Neutrophil (primary cell): ENCODE results near the gene KLHL5.

Experiments used
- H3K27ac ChIP-seq: fragments of 200-600 bp; sonication (generic); 2 replicates; pipeline ENCODE4 v1.5.1; 2016; ENCODE audit warnings: mild to moderate bottlenecking, moderate library complexity
- H3K27me3 ChIP-seq: fragments of 200-600 bp; sonication (generic); 2 replicates; pipeline ENCODE4 v1.6.0; 2016; ENCODE audit warnings: mild to moderate bottlenecking
- H3K36me3 ChIP-seq: fragments of 200-600 bp; sonication (generic); 2 replicates; pipeline ENCODE4 v1.5.1; 2017
- H3K4me1 ChIP-seq, 2 experiments: fragments of 200-600 bp in 1 of 2; sonication (generic) in 1 of 2; 1 replicate in 1 of 2; 2 replicates in 1 of 2; pipeline versions ENCODE4 v1.5.1 to v1.6.1; 2013 to 2016; ENCODE audit warnings: low read depth in 1 of 2, low read length in 1 of 2, mild to moderate bottlenecking in 1 of 2, moderate library complexity in 1 of 2; ENCODE audit not compliant: control insufficient read depth in 1 of 2, insufficient read depth in 1 of 2
- H3K4me3 ChIP-seq, 2 experiments: fragments of 200-600 bp in 1 of 2; sonication (generic) in 1 of 2; 1 replicate in 1 of 2; 2 replicates in 1 of 2; pipeline ENCODE4 v1.5.1; 2013 to 2016; ENCODE audit warnings: low read depth in 1 of 2, low read length in 1 of 2, mild to moderate bottlenecking in 1 of 2, moderate library complexity in 1 of 2
- H3K9me3 ChIP-seq: fragments of 200-600 bp; sonication (generic); 2 replicates; pipeline ENCODE4 v1.5.1; 2016
- TF ChIP-seq, protein P1 (sequence below): fragments of 200-600 bp; sonication (generic); IDR thresholded peaks from 2 replicates; pipeline ENCODE4 v1.5.1; 2016; ENCODE audit warnings: antibody characterized with exemption

Gene KLHL5

DNA sequence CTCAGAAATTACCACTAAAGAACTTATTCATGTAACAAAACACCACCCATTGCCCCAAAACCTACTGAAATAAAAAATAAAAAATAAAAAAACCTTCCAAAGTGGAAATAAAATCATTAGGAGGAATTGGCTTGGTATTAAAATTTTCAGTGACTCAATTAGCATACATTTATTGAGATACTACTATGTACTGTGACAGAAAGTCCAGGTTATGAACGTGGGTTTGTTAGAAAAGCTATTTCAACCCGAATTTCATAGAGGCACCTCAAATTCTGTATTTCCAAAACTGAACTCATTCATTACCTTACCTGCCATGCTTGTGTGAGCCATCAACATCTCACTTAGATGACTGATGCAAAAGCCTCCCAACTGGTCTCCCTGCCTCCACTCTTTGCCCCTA lies 16.8 kb downstream of the KLHL5 start:
- Histone ChIP-seq H3K9me3 (no peaks in the 10 kb centered on the region), H3K4me1 (no peaks in the 10 kb centered on the region), H3K4me3 (no peak overlapping the region), H3K27ac (no peak overlapping the region), H3K36me3 (no peaks in the 10 kb centered on the region), H3K27me3 (no peaks in the 10 kb centered on the region)
- TF ChIP-seq, protein P1, sequence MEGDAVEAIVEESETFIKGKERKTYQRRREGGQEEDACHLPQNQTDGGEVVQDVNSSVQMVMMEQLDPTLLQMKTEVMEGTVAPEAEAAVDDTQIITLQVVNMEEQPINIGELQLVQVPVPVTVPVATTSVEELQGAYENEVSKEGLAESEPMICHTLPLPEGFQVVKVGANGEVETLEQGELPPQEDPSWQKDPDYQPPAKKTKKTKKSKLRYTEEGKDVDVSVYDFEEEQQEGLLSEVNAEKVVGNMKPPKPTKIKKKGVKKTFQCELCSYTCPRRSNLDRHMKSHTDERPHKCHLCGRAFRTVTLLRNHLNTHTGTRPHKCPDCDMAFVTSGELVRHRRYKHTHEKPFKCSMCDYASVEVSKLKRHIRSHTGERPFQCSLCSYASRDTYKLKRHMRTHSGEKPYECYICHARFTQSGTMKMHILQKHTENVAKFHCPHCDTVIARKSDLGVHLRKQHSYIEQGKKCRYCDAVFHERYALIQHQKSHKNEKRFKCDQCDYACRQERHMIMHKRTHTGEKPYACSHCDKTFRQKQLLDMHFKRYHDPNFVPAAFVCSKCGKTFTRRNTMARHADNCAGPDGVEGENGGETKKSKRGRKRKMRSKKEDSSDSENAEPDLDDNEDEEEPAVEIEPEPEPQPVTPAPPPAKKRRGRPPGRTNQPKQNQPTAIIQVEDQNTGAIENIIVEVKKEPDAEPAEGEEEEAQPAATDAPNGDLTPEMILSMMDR = no peak

DNA sequence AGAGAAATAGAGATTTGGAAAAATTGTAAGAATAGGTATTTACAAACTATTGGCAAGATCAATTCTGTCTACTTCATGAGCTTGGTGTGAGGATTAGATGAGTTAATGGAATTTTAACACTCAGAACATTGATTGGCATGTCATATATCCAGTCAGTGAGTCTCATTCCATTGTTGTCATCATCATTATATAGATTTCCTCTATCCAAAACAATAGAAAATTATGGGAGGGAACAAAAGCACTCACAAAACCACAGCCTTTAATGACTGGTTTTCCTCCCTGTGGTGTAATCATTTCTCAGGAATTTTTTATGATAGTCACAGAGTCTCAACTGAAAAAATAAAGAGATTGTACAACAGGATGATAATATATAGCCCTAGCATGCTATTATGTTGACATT lies 21.1 kb downstream of the KLHL5 start:
- H3K4me3 ChIP-seq = no peak overlapping the region
- TF ChIP-seq, protein P1 = no peak
- no peaks in the 10 kb centered on the region for H3K27me3 ChIP-seq
- H3K9me3 ChIP-seq = no peaks in the 10 kb centered on the region
- no peaks in the 10 kb centered on the region for H3K4me1 ChIP-seq
- no peak overlapping the region for H3K27ac ChIP-seq
- no peaks in the 10 kb centered on the region for H3K36me3 ChIP-seq

DNA sequence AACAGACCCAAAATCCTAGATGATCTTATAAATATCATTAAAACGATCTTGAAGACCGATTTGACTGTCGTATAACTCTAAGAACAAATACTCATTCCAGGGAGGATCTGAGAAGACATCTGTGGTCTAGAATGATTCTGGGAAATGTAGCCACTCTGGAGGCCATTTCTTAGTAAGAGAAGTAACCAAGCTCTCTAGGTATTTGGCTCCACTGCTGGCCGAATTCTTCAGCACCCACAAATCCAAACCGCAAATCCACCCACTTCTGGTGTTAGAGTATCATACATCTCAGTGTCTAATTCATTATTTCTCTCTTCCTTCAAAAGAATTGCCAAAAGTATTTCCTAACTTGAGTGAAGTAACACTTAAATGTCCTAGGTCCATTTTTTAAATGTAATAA lies 23.9 kb downstream of the KLHL5 start:
- TF ChIP-seq, protein P1 = no peak
- Histone ChIP-seq H3K36me3 (no peaks in the 10 kb centered on the region), H3K27ac (no peak overlapping the region), H3K4me3 (no peak overlapping the region), H3K27me3 (no peaks in the 10 kb centered on the region), H3K4me1 (no peaks in the 10 kb centered on the region), H3K9me3 (no peaks in the 10 kb centered on the region)

DNA sequence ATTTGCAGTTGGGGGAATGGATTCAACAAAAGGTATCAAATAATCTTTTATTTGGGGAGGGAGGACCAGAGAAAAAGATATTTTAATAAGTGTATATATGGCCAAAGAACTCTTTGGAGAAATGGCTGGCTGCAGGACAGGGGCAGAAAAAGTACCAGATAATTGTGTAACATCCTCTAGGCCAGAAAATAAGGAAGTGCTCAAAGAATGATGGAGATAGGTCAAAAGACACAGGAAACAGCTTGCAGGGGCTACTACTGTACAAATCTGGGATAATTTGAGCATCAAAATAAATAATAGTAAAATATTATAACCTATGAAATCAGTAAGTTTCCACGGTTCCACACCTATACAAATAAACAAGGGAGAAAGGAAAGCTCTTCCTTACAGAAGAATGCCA lies 34.8 kb downstream of the KLHL5 start:
- Histone ChIP-seq H3K27ac (no peak overlapping the region), H3K27me3 (no peaks in the 10 kb centered on the region), H3K36me3 (no peaks in the 10 kb centered on the region), H3K4me1 (peaks cover 0 to 3% of the 10 kb centered on the region in 2 experiments), H3K4me3 (no peak overlapping the region), H3K9me3 (no peaks in the 10 kb centered on the region)
- TF ChIP-seq, protein P1 = no peak

DNA sequence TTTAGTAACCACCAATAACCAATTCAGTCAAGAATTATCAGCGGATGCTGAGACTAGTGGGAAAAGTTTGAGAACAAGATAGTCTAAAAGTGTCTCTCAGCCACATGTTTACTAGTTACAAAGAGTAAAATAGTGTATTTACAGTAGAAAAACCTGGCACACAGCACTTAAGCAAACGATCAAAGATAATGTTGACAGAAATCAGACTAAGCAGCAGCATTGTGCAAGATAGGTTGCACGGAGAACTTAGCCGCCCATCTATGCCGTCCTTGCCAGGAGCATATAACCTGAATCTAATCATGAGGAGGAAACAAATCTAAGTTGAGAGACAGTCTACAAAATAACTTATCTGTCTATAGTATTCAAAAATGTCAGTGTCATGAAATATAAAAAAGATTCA lies 35.3 kb downstream of the KLHL5 start:
- no peaks in the 10 kb centered on the region for H3K9me3 ChIP-seq
- H3K4me3 ChIP-seq = no peak overlapping the region
- H3K36me3 ChIP-seq = no peaks in the 10 kb centered on the region
- H3K27ac ChIP-seq = no peak overlapping the region
- TF ChIP-seq, protein P1 = no peak
- H3K27me3 ChIP-seq = no peaks in the 10 kb centered on the region
- peaks cover 0 to 3% of the 10 kb centered on the region in 2 experiments for H3K4me1 ChIP-seq

DNA sequence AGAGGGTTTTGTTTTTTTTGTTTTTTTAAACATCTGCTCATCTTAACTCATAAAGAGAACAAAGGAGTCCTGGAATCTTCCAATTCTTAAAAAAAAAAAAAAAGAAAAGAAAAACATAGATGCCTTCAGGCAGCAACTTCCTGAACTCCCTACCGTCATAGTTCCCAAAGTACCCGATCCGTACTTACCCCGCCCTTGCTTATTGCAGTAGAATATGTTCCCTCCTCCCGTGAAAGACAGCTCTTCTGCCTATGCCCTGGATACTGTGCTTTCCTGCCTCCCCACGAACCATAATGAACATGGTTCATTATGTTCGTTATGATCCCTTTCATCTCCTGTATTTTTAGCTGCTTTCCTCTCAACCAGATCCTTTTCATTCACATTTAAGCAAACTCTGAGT lies 40.3 kb downstream of the KLHL5 start:
- H3K27me3 ChIP-seq = no peaks in the 10 kb centered on the region
- TF ChIP-seq, protein P1 = no peak
- no peaks in the 10 kb centered on the region for H3K9me3 ChIP-seq
- no peaks in the 10 kb centered on the region for H3K4me1 ChIP-seq
- H3K27ac ChIP-seq = no peak overlapping the region
- H3K4me3 ChIP-seq = no peak overlapping the region
- H3K36me3 ChIP-seq = no peaks in the 10 kb centered on the region
